Neural crest cell (in vitro differentiated cells): ENCODE data around the gene SLC9A8. TPM values are rescaled to one million over a fixed set of nuclear protein-coding genes. Genes with fewer than 3 reads are reported as not detected.

ENCODE experiments used
- DNase-seq: peaks from one replicate; pipeline ENCODE4 v3.0.0; 2021; ENCODE audit warnings: low read depth, mixed read lengths, low spot score
- H3K27ac Mint-ChIP-seq: one replicate; pipeline ENCODE4 v1.8.0; 2021; ENCODE audit warnings: mild to moderate bottlenecking, mixed read lengths; ENCODE audit not compliant: unreplicated experiment
- H3K27me3 Mint-ChIP-seq: 2 replicates; pipeline ENCODE4 v1.8.0; 2021; ENCODE audit warnings: low read depth, mild to moderate bottlenecking, mixed read lengths
- H3K36me3 Mint-ChIP-seq: 2 replicates; pipeline ENCODE4 v1.8.0; 2021; ENCODE audit warnings: low read depth, mild to moderate bottlenecking, mixed read lengths
- H3K4me1 Mint-ChIP-seq: 2 replicates; pipeline ENCODE4 v1.8.0; 2021; ENCODE audit warnings: mixed read lengths
- H3K4me3 Mint-ChIP-seq: one replicate; pipeline ENCODE4 v1.8.0; 2021; ENCODE audit warnings: mild to moderate bottlenecking, mixed read lengths
- H3K9me3 Mint-ChIP-seq: 2 replicates; pipeline ENCODE4 v1.8.0; 2021; ENCODE audit warnings: mixed read lengths
- total RNA-seq: library from RNA; stranded (reverse); gene quantifications from 2 replicates; pipeline ENCODE4 v1.2.1, GENCODE V29; 2021
- TF ChIP-seq, protein P1 (sequence below): fragments of 200-600 bp; sonication (generic); conservative IDR thresholded peaks from 2 replicates; pipeline ENCODE4 v1.5.0; 2021; ENCODE audit warnings: antibody characterized with exemption, mild to moderate bottlenecking

SLC9A8 gene
- total RNA-seq, 1 donor from 2014 or later, result 9.7 TPM

GRCh38 chr20:49885558-49886332, 73.1 kb downstream of the SLC9A8 start:
- TF ChIP-seq, protein P1, sequence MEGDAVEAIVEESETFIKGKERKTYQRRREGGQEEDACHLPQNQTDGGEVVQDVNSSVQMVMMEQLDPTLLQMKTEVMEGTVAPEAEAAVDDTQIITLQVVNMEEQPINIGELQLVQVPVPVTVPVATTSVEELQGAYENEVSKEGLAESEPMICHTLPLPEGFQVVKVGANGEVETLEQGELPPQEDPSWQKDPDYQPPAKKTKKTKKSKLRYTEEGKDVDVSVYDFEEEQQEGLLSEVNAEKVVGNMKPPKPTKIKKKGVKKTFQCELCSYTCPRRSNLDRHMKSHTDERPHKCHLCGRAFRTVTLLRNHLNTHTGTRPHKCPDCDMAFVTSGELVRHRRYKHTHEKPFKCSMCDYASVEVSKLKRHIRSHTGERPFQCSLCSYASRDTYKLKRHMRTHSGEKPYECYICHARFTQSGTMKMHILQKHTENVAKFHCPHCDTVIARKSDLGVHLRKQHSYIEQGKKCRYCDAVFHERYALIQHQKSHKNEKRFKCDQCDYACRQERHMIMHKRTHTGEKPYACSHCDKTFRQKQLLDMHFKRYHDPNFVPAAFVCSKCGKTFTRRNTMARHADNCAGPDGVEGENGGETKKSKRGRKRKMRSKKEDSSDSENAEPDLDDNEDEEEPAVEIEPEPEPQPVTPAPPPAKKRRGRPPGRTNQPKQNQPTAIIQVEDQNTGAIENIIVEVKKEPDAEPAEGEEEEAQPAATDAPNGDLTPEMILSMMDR, result no peak
- no peaks in the 10 kb centered on the region for H3K9me3 Mint-ChIP-seq
- no peak for DNase-seq
- no peaks in the 10 kb centered on the region for H3K27me3 Mint-ChIP-seq
- H3K4me1 Mint-ChIP-seq, result peaks cover 42% of the 10 kb centered on the region
- H3K4me3 Mint-ChIP-seq, result peak overlapping the region; percentile 14
- H3K27ac Mint-ChIP-seq, result peak overlapping the region; percentile 58
- peaks cover 4% of the 10 kb centered on the region for H3K36me3 Mint-ChIP-seq

GRCh38 chr20:49886571-49887213, 74.1 kb downstream of the SLC9A8 start:
- Mint-ChIP-seq H3K36me3 (peaks cover 4% of the 10 kb centered on the region), H3K4me3 (peak overlapping the region; percentile 83), H3K4me1 (peaks cover 50% of the 10 kb centered on the region), H3K9me3 (no peaks in the 10 kb centered on the region), H3K27ac (peak overlapping the region; percentile 95), H3K27me3 (no peaks in the 10 kb centered on the region)
- DNase-seq, result no peak
- TF ChIP-seq, protein P1, result no peak

- Mint-ChIP-seq H3K27ac (peak overlapping the region; percentile 95), H3K9me3 (no peaks in the 10 kb centered on the region), H3K36me3 (peaks cover 4% of the 10 kb centered on the region), H3K4me1 (peaks cover 56% of the 10 kb centered on the region), H3K4me3 (peak overlapping the region; percentile 83), H3K27me3 (no peaks in the 10 kb centered on the region)
- TF ChIP-seq, protein P1, result no peak
- DNase-seq, result peak; percentile 45
Measured at GRCh38 chr20:49887251-49888211, 74.9 kb downstream of the SLC9A8 start.

DNA sequence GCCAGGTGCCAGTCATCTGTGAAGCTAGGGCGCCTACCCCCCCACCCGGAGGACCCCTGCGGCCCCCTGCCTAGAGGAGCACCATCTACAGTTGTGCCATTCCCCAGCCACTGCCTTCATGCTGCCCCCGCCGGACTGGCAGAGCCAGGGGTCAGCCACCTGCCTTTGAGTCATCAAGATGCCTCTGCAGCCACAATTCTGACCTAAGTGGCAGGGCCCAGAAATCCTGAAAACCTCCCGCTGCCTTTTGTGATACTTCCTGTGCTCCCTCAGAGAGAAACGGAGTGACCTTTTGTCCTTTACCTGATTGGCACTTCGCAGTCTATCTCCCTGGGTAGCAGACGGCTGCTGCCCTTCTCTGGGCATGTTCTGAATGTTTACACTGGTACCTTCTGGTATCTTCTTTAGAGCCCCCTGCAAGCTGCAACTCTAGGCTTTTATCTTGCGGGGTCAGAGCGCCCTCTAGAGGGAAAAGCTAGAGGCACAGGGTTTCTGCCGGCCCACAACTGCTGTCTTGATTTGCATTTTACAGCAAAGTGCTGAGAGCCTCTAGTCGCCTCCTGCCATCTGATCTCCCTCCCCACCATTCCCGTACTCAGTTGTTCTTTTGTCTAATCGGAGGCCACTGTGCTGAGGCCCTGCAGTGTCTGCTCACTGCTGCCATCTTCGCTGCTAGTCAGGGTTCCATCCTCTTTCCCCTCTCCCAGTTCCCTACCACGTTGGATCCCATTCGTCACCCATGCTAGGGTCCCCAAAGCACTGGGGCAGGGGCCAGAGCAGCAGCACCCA, 75.8 kb downstream of the SLC9A8 start:
- peaks cover 4% of the 10 kb centered on the region for H3K36me3 Mint-ChIP-seq
- no peaks in the 10 kb centered on the region for H3K27me3 Mint-ChIP-seq
- H3K4me1 Mint-ChIP-seq, result peaks cover 65% of the 10 kb centered on the region
- DNase-seq, result peak; percentile 81
- H3K9me3 Mint-ChIP-seq, result no peaks in the 10 kb centered on the region
- H3K4me3 Mint-ChIP-seq, result peak overlapping the region; percentile 35
- peak overlapping the region; percentile 31 for H3K27ac Mint-ChIP-seq
- TF ChIP-seq, protein P1, result peak; percentile 94
